Sciatic nerve (tissue), 1 donor: ENCODE data around the gene RGS9BP. TPM values are rescaled to one million over a fixed set of nuclear protein-coding genes. Genes with fewer than 3 reads are reported as not detected.

Source experiments
- total RNA-seq: library from RNA; stranded (reverse); fragmentation: NEBNext Ultra II Directional; extraction: Animal tissue kit (Norgen Biotek cat#: 25700); gene quantifications from one replicate; pipeline ENCODE4 v1.2.1, GENCODE V29; 2021
- donor health status: DM: no; HTN: no; CAD: no.

RGS9BP gene
- total RNA-seq, 1 donor from 2014 or later: 0.13 TPM

Other genes starting within 250 kb of the RGS9BP start
- 64.3 TPM for gene PDCD5, start 94.7 kb upstream of the RGS9BP start, total RNA-seq
- 37.9 TPM for gene ANKRD27, start 668 bp upstream of the RGS9BP start, total RNA-seq
- gene NUDT19, start 16.0 kb downstream of the RGS9BP start, total RNA-seq: 5.1 TPM
- 0.40 TPM for gene TDRD12, start 43.9 kb downstream of the RGS9BP start, total RNA-seq
- 0.89 TPM for gene SLC7A9, start 193.9 kb downstream of the RGS9BP start, total RNA-seq